GM18951 (cell line): Measurements from ENCODE around the gene ZC3H10.
"Not testable (repeated sequence)": the region's sequence is repeated elsewhere in the genome, so short reads cannot be mapped to it uniquely, and the experiment has no call there.

Experiments used
- POLR2A ChIP-seq: IDR thresholded peaks from 4 replicates; pipeline ENCODE4 v1.6.1; 2011; ENCODE audit warnings: mild to moderate bottlenecking; ENCODE audit not compliant: insufficient read length, insufficient read depth; ENCODE audit errors: extremely low read depth
- in situ Hi-C: fragments of 300-500 bp; cut with MboI; formaldehyde crosslinking; loops from one replicate; pipeline ENCODE4 v1.12.0; 2022; ENCODE audit warnings: low sequenced_read_pairs, mixed read lengths, inconsistent platforms; ENCODE audit not compliant: unreplicated experiment

The ZC3H10 gene

GRCh38 chr12:56105609-56105902 is 12.5 kb upstream of the ZC3H10 start:
- TF ChIP-seq POLR2A: no peak
- in situ Hi-C loops: loop anchor here (10.0 kb wide), 1 partner anchor 111 kb away; the partner anchor contains the start of gene SUOX

GRCh38 chr12:56107242-56107641 is 10.8 kb upstream of the ZC3H10 start:
- no peak for TF ChIP-seq POLR2A
- in situ Hi-C loops: loop anchor here (10.0 kb wide), 1 partner anchor 112 kb away; the partner anchor contains the start of gene SUOX

- TF ChIP-seq POLR2A: no peak
- in situ Hi-C loops: no loop called here
These were observed 7.5 kb upstream of the ZC3H10 start for GRCh38 chr12:56110571-56110970.

- in situ Hi-C loops: no loop called here
- TF ChIP-seq POLR2A: no peak
These were observed 4.0 kb upstream of the ZC3H10 start for GRCh38 chr12:56114084-56114483.

GRCh38 chr12:56115329-56115728 is 2.7 kb upstream of the ZC3H10 start:
- TF ChIP-seq POLR2A: no peak
- in situ Hi-C loops: no loop called here

GRCh38 chr12:56116267-56117081 is 1.6 kb upstream of the ZC3H10 start, which contains the start of gene RPL41:
TSS of gene RPL41 (plus strand) at chr12:56116633.
- in situ Hi-C loops: no loop called here
- TF ChIP-seq POLR2A: peak; percentile 99

GRCh38 chr12:56117082-56117706 is 872 bp upstream of the ZC3H10 start:
- in situ Hi-C loops: not testable (repeated sequence)

GRCh38 chr12:56118688-56119357 is 757 bp downstream of the ZC3H10 start:
- in situ Hi-C loops: no loop called here
- no peak for TF ChIP-seq POLR2A

- TF ChIP-seq POLR2A: no peak
- in situ Hi-C loops: no loop called here
These were observed 1.3 kb downstream of the ZC3H10 start for GRCh38 chr12:56119361-56119796.

GRCh38 chr12:56120158-56120846 is 2.2 kb downstream of the ZC3H10 start:
- in situ Hi-C loops: no loop called here

GRCh38 chr12:56121204-56121870 is 3.3 kb downstream of the ZC3H10 start:
- TF ChIP-seq POLR2A: no peak
- in situ Hi-C loops: no loop called here

More at GRCh38 chr12:56120158-56120846, 2.2 kb downstream of the ZC3H10 start:
- TF ChIP-seq POLR2A: no peak

GRCh38 chr12:56122637-56123036 is 4.6 kb downstream of the ZC3H10 start:
- in situ Hi-C loops: no loop called here
- TF ChIP-seq POLR2A: no peak

GRCh38 chr12:56124133-56124532 is 6.1 kb downstream of the ZC3H10 start:
- in situ Hi-C loops: no loop called here

GRCh38 chr12:56126732-56127239 is 8.7 kb downstream of the ZC3H10 start:
- in situ Hi-C loops: no loop called here

More at GRCh38 chr12:56124133-56124532, 6.1 kb downstream of the ZC3H10 start:
- TF ChIP-seq POLR2A: no peak

More at GRCh38 chr12:56126732-56127239, 8.7 kb downstream of the ZC3H10 start:
- no peak for TF ChIP-seq POLR2A
